HFFc6 (cell line): ENCODE results near the gene UTRN. TPM values are rescaled to one million over a fixed set of nuclear protein-coding genes. Genes with fewer than 3 reads are reported as not detected.
A peak's percentile ranks its signal among the peaks of the same experiment; 100 is the strongest.

ENCODE experiments used
- DNase-seq: peaks from one replicate; pipeline ENCODE4 v3.0.0-alpha.2; 2018
- H3K27ac Mint-ChIP-seq: 2 replicates; pipeline ENCODE4 v1.8.0; 2020; ENCODE audit warnings: mild to moderate bottlenecking, mixed read lengths
- H3K27me3 Mint-ChIP-seq: 2 replicates; pipeline ENCODE4 v1.8.0; 2021; ENCODE audit warnings: mild to moderate bottlenecking, moderate library complexity, mixed read lengths; ENCODE audit not compliant: insufficient read depth
- H3K36me3 Mint-ChIP-seq: 2 replicates; pipeline ENCODE4 v1.8.0; 2021; ENCODE audit warnings: low read depth, mixed read lengths
- H3K4me1 Mint-ChIP-seq: 2 replicates; pipeline ENCODE4 v1.8.0; 2020; ENCODE audit warnings: low read depth, mixed read lengths
- H3K4me3 Mint-ChIP-seq: 2 replicates; pipeline ENCODE4 v1.8.0; 2020; ENCODE audit warnings: mild to moderate bottlenecking, moderate library complexity, mixed read lengths
- H3K9me3 Mint-ChIP-seq: 2 replicates; pipeline ENCODE4 v1.8.0; 2020; ENCODE audit warnings: mild to moderate bottlenecking, mixed read lengths
- total RNA-seq, 6 experiments: library from RNA; stranded (reverse); fragmentation: NEBNext Ultra II Directional; extraction: Animal tissue kit (Norgen Biotek cat#: 25700); gene quantifications; 2 replicates in 1 of 6; 3 replicates in 5 of 6; pipeline ENCODE4 v1.2.3, GENCODE V29; 2021
- TF ChIP-seq, protein P1 (sequence below): fragments of 200-600 bp; sonication (generic); IDR thresholded peaks from 2 replicates; pipeline ENCODE4 v1.5.0; 2021; ENCODE audit warnings: antibody characterized with exemption, mild to moderate bottlenecking

Gene UTRN
- total RNA-seq, 6 experiments from 2014 or later, result 99.6 to 116 (median 109) TPM

DNA sequence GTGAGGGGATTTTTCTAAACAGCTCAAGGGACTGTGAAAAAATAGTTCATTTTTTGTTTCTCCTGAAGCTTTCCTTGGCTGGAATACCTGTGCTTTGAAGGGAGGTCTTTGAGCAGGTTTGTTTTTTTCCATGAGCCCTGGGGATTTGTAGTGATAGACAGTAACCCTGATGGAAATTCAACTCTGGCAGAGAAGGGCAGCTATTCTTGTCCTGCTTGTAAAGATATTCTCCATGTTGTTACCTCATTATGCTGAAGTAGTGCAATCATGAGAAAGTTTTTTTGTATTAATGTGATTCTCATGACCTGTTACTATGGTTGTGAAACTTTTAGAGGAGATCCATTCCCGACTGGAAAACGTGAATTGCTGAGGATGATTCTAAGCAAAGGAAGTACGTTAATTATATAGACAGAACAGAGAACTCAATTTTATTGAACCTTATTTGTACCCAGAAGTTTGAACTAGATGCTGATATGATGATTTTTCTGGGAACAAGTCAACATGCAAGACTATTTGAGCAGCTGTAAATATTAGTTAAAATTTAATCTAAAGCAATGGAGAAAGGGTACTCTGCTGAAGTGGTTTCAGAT, 12.5 kb downstream of the UTRN start:
- TF ChIP-seq, protein P1, sequence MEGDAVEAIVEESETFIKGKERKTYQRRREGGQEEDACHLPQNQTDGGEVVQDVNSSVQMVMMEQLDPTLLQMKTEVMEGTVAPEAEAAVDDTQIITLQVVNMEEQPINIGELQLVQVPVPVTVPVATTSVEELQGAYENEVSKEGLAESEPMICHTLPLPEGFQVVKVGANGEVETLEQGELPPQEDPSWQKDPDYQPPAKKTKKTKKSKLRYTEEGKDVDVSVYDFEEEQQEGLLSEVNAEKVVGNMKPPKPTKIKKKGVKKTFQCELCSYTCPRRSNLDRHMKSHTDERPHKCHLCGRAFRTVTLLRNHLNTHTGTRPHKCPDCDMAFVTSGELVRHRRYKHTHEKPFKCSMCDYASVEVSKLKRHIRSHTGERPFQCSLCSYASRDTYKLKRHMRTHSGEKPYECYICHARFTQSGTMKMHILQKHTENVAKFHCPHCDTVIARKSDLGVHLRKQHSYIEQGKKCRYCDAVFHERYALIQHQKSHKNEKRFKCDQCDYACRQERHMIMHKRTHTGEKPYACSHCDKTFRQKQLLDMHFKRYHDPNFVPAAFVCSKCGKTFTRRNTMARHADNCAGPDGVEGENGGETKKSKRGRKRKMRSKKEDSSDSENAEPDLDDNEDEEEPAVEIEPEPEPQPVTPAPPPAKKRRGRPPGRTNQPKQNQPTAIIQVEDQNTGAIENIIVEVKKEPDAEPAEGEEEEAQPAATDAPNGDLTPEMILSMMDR, result no peak
- Mint-ChIP-seq H3K27me3 (no peaks in the 10 kb centered on the region), H3K36me3 (peaks cover 51% of the 10 kb centered on the region), H3K9me3 (peaks cover 9% of the 10 kb centered on the region; the same call in 1 of the 2 replicates), H3K4me3 (peak overlapping the region; percentile 34; the same call in 1 of the 2 replicates), H3K4me1 (peaks cover 71% of the 10 kb centered on the region), H3K27ac (peak overlapping the region; percentile 85)
- DNase-seq, result peak; percentile 39

DNA sequence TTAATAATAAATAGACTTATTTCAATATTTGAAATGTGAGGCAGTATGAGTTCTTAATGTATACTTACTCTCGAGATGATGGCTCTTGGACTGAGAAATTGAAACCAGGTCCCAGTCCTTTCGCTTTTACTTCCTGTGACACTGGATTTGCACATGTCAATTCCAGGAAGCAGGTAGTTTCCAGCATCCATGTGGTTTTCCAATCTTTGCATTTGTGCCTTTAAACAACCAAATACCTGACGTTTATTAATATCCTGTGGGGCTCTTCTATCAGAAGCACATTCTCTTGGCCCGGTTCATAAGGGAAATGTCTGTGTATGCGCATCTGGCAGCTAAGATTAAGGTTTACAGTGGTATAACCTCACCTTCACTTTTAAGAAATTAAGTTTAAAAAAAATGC, 13.1 kb downstream of the UTRN start:
- peaks cover 71% of the 10 kb centered on the region for H3K4me1 Mint-ChIP-seq
- H3K27ac Mint-ChIP-seq, result peak overlapping the region; percentile 58; the same call in 1 of the 2 replicates
- TF ChIP-seq, protein P1, result no peak
- H3K36me3 Mint-ChIP-seq, result peaks cover 55% of the 10 kb centered on the region
- peak overlapping the region; percentile 20; the same call in 1 of the 2 replicates for H3K4me3 Mint-ChIP-seq
- no peak for DNase-seq
- H3K9me3 Mint-ChIP-seq, result peaks cover 9% of the 10 kb centered on the region; the same call in 1 of the 2 replicates
- H3K27me3 Mint-ChIP-seq, result peaks cover 1% of the 10 kb centered on the region; the same call in 1 of the 2 replicates

DNA sequence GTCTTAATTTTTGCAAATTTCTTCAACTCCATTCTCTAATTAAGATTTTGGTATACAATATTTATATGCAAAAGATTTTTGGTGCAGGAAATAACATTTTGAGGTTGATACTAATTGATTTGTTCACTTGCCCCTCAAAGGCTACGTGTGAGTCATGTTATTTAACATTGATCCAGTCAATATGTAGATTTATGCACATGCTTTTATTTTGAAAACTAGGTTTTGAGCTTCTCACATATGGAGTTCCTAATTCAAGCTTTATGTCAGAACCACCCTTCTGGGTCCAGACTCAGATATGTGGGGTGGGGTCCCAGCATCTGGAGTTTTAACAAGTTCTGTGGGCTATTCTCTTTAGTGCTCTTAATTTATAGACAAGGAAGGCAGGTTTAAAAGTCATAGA, 13.8 kb downstream of the UTRN start:
- no peak for DNase-seq
- H3K36me3 Mint-ChIP-seq, result peaks cover 55% of the 10 kb centered on the region
- TF ChIP-seq, protein P1, result no peak
- peaks cover 69% of the 10 kb centered on the region for H3K4me1 Mint-ChIP-seq
- no peak overlapping the region for H3K4me3 Mint-ChIP-seq
- no peak overlapping the region for H3K27ac Mint-ChIP-seq
- peaks cover 1% of the 10 kb centered on the region; the same call in 1 of the 2 replicates for H3K27me3 Mint-ChIP-seq
- peaks cover 9% of the 10 kb centered on the region; the same call in 1 of the 2 replicates for H3K9me3 Mint-ChIP-seq

DNA sequence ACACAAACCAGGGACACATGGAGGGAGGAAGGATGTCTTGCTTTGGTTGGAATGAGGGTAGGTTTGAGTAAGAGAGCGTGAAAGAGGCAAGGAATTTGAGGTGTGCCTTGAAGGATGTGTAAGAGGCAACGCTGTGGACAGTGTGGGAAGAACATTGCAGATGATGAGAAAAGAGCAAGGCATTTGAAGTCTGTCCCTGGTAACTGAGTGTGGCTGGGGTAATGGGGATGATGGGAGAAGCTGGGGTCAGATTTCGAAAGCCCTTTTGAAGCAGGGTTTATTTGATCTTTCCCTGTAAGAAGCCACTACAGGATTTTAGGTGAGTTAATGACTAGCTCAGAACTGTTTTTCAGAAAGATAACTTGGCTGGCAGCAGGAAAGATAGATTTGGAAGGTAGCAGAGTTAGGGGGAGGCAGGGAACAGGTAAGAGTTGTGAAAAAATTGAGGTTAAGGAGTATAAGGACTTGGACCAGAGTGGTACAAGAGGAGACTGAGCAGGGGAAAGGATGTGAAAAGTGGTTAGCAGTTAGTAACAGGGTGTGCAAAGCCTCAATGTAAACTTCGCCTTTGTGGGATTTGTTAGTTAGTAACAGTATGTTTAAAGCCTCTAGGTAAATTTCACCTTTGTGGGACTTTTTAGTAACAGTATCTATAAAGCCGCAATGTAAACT, 17.7 kb downstream of the UTRN start:
- no peak overlapping the region; the same call in 1 of the 2 replicates for H3K4me3 Mint-ChIP-seq
- peaks cover under 1% of the 10 kb centered on the region; the same call in 1 of the 2 replicates for H3K9me3 Mint-ChIP-seq
- peak; percentile 45 for DNase-seq
- H3K36me3 Mint-ChIP-seq, result peaks cover 34% of the 10 kb centered on the region
- peaks cover 55% of the 10 kb centered on the region for H3K4me1 Mint-ChIP-seq
- H3K27me3 Mint-ChIP-seq, result peaks cover 1% of the 10 kb centered on the region; the same call in 1 of the 2 replicates
- peak overlapping the region; percentile 63 for H3K27ac Mint-ChIP-seq
- TF ChIP-seq, protein P1, result no peak

DNA sequence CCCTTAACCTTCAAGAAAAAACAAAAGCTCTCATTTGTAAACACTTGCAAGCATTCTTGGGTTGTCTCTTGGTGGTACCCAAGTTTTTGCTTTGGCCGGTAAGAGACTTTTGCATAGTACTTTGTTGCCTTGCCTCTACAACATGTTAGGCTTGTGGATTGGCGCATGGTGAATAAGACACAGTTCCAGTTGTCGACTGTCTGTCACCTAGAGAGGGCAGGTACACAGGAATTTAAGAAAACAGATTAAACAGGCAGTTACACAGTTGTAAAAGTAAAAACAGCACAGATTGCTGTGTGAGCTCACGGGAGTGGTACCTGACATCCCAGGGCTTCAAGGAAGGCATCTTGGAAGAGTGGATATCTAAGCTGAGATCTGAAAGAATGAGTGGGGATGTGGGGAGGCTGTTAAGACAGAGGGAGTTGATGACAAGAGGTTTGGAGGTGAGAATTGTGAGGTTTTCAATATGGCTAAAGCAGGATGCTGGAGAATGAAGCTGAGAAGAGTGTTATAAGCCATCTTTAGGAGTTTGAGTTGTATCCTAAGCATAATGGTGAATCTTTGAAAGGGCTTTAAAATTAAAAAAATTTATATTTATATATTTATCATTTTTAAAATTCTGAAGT, 19.2 kb downstream of the UTRN start:
- H3K4me3 Mint-ChIP-seq, result no peak overlapping the region
- H3K27me3 Mint-ChIP-seq, result peaks cover 1% of the 10 kb centered on the region; the same call in 1 of the 2 replicates
- DNase-seq, result no peak
- H3K36me3 Mint-ChIP-seq, result peaks cover 37% of the 10 kb centered on the region
- peaks cover 47% of the 10 kb centered on the region for H3K4me1 Mint-ChIP-seq
- TF ChIP-seq, protein P1, result no peak
- no peak overlapping the region for H3K27ac Mint-ChIP-seq
- H3K9me3 Mint-ChIP-seq, result no peaks in the 10 kb centered on the region
